DMS153 (cell line): ENCODE data around the gene MMP14.
A peak's percentile ranks its signal among the peaks of the same experiment; 100 is the strongest.

Experiments
- DNase-seq: peaks from one replicate; lab custom pipeline; 2025; lab: John Stamatoyannopoulos, UW

MMP14 gene

DNA sequence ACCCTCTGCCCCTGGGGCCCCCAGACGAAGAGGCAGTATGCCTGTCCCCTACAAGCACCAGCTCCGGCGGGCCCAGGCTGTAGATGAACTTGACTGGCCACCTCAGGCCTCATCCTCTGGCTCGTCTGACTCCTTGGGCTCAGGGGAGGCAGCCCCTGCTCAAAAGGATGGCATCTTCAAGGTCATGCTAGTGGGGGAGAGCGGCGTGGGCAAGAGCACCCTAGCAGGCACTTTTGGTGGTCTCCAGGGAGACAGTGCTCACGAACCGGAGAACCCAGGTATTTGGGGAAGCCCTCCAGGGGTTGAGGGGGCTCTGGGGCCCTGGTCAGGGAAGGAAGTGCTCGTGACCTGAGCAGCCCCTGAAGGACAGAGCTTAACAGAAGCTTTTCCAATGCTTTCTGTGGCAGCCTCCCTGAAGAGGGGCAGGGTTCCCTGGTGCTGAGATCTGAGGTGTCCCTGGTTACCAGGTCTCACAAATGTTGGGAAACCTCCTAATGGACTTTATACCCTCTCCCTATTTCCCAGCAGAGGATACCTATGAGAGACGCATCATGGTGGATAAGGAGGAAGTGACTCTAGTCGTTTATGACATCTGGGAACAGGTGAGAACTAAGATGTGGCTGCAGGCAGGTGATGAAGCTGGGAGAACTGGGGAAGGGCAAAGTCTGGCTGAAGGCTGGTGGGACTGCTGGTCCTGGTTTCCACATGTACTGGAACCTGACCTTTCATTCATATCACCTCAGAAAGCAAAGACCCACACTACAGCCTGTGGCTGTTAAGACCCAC, 48.5 kb downstream of the MMP14 start:
- no peak for DNase-seq

DNA sequence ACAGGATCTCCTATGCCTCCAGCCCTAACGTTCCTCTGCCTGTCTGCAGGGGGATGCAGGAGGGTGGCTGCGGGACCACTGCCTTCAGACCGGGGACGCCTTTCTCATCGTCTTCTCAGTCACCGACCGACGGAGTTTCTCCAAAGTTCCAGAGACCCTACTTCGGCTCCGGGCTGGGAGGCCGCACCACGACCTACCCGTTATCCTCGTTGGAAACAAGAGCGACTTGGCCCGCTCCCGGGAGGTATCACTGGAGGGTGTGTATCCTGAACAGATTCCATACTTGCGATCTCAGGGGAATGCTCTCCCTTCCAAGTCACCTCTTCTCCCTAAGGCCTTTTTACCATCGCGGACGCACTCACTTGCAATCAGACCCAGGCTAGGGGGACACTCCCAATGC, 49.6 kb downstream of the MMP14 start:
- no peak for DNase-seq

DNA sequence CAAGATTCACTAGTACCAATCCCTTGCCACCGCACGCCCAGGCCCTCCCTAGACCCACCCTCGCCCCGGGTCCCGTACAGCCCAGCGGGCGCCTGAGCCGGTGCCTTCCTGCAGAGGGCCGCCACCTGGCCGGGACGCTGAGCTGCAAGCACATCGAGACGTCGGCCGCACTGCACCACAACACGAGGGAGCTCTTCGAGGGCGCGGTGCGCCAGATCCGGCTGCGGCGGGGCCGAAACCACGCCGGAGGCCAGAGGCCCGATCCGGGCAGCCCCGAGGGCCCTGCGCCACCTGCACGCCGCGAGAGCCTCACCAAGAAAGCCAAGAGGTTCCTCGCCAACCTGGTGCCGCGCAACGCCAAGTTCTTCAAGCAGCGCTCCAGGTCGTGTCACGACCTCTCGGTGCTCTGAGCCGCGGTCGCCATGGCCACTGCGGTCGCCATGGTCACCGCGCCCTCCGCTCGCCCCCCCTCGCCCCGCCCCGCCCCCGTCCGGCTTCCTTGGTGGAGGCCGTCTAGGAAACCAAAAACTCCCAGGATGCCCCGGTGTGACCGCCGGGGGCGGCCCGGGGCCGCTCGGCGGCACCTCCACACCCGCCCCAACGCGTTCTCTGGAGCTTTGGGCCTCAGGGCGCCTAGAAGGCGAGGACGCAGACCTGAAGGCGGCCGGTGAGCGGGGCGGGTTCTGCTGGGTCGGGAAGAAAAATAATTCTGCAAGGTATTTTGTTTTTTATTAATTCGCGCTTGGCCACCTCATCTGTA, 50.3 kb downstream of the MMP14 start:
- DNase-seq, result peak; percentile 60

DNA sequence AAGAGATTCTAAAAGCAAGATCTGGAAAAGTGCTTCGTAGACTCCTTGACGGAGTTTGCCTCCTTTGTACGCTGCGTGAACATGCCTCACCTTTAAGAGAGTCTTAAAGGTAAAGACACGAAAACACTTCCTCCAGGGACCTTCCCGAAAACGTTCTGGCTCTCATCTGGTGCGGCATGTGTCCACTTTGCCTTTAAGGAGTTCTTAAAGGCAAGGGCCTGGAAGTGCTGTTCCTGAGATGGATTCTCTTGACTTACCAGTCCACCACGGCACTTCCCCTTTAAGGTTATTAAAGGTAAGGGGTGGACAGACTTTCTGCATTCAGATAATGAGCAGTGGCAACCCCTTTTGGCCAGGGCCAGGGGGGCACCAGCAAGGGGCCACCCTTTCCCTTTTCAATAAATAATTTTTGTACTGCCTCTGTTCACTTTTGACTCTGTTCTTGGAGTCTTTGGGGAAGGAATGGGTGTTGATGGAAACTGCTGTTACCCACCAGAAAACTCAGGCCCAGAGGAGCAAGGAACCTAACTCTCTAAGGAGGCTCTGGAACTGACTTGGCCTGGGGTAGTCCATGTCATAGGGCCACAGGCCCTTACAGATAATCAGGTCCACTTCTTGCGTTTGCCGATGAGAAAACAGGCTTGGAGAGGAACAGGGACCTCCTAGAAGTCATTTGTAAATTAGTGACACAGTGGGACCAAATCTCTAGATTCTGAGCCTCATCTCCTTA, 51.0 kb downstream of the MMP14 start:
- peak; percentile 97 for DNase-seq

- DNase-seq, result no peak
These were observed 51.6 kb downstream of the MMP14 start for GRCh38 chr14:22887990-22888378.

DNA sequence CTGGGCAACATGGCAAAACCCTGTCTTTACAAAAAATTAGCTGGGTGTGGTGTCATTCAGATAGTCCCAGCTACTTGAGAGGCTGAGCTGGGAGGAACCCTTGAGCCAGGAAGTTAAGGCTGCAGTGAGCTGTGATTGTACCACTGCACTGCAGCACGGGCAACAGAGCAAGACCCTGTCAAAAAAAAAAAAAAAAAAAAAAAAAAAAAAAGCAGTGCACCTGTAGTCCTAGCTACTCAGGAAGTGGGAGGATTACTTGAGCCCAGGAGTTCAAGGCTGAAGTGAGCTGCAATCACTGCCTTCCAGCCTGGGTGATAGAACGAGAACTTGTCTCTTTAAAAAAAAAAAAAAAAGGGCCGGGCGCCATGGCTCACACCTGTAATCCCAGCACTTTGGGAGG, 52.3 kb downstream of the MMP14 start:
- no peak for DNase-seq

DNA sequence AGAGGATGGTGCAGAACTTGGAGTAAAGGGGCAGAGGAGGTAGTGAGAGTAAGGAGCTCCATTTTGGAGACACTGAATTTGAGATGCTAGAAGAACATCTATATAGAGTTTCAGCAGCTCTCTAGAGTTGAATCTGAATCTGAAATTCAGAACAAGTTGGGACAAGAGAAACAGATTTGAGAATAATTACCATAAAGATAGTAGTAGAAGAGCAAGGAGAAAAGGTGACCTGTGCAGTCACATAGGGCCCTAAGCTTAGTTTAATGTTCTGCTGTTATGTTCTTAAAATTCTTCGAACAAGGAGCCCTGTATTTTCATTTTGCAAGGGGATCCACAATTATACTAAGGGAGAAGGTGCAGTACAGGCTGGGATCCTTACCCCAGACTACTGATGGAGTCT, 54.0 kb downstream of the MMP14 start:
- DNase-seq, result no peak

GRCh38 chr14:22892488-22892887, 56.1 kb downstream of the MMP14 start:
- DNase-seq, result no peak

DNA sequence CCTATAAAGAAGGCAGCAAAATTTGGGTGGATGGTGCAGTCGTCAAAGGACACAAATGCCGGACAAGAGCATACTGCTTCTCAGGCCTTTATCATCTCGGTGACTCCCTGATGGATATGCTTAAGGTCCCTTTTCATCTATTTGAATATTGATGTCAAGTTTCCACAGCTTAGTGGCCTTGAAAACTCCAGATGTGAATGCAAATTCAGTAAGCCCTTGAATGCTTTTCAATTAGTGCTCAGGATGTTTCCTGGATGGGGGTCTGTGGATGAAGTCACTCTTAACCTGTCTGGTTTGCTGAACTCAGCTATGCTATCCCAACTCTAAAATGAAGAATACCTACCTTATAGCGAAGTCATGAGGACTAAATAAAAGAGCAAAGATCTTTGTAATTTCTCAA, 57.3 kb downstream of the MMP14 start:
- no peak for DNase-seq

DNA sequence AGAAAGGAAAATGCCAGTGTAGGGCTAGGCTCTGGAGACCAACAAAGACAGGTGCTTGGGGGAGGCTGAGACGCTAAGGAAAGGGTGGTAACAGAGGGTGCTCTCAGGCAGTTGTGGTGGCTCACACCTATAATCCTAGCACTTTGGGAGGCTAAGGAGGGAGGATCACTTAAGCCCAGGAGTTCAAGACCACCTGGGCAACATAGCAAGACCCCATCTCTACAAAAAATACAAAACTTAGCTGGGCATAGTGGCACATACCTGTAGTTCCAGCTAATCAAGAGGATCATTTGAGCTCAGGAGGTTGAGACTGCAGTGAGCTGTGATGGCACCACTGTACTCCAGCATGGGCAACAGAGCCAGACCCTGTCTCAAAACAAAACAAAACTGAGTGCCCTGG, 59.0 kb downstream of the MMP14 start:
- no peak for DNase-seq

DNA sequence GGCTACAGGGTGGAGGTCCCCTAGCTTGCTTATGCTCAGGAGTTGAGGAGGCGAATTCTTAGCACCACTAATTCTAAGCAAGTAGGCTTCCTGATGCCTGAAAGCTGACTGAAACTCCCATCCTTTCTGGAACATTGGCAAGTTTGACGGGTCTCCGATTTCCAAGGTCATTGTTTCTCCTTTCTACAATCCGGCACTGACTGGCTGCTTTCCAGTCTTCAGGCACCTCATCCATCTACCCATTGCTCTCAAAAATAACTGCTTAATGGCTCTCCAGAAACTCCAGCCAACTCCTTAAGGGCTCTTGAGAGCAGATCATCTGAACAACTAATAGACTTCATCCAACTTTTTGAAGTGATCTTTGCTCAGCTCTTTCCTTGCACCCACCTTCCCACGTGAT, 60.0 kb downstream of the MMP14 start:
- no peak for DNase-seq

GRCh38 chr14:22896760-22897159, 60.4 kb downstream of the MMP14 start:
- no peak for DNase-seq

DNA sequence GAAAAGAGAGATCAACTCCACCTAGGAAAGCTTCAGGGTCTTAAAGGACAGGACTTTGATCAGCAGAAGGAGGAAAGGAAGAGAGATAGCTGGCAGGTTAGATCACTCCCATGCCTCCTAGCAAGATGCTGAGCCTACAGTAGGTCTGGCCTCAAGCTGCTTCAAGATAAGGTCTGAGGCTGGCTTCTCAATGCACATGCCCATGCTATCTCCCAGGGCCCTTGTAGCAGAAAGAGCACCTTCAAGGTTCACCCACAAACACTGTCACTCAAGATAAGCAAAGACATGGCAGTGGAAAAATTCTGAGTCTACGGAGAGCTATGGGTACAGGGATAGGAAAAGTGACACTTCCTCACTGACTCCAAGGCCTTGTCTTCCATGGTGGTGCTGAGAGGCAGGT, 61.0 kb downstream of the MMP14 start:
- no peak for DNase-seq
